ENCODE results near the gene UCP1.

DNA sequence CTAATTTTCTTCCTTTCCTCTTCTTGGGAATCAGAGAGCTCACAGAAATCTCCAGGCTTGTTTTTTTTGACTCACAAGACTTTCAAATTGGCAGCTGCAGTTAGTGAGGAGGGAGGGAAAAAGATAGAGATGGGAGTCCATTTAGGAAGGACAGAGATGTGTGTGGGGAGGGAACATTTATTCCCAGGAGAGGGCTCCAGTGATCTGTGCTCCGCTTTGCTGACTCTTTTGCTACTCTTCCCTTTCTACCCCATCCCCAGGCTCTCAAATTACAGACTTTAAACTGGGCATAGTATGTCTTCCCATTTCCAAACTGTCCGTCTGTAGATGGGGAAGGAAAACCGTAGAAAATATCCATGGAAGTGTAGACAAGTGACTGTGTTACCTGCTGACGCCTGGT is 39.1 kb upstream of the UCP1 start:
- TF ChIP-seq, protein P1, sequence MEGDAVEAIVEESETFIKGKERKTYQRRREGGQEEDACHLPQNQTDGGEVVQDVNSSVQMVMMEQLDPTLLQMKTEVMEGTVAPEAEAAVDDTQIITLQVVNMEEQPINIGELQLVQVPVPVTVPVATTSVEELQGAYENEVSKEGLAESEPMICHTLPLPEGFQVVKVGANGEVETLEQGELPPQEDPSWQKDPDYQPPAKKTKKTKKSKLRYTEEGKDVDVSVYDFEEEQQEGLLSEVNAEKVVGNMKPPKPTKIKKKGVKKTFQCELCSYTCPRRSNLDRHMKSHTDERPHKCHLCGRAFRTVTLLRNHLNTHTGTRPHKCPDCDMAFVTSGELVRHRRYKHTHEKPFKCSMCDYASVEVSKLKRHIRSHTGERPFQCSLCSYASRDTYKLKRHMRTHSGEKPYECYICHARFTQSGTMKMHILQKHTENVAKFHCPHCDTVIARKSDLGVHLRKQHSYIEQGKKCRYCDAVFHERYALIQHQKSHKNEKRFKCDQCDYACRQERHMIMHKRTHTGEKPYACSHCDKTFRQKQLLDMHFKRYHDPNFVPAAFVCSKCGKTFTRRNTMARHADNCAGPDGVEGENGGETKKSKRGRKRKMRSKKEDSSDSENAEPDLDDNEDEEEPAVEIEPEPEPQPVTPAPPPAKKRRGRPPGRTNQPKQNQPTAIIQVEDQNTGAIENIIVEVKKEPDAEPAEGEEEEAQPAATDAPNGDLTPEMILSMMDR (IDR thresholded peaks at IDR 0.05; ENCODE audit: low read depth, low read length, poor library complexity, severe bottlenecking) = no peak
- no peak for TF ChIP-seq EZH2phosphoT487 (IDR thresholded peaks at IDR 0.05; ENCODE audit: borderline replicate concordance, low read length)

Data from DOHH2 (cell line).